HG03097 (cell line): ENCODE data around the gene ARID1B.

Experiments
- ATAC-seq: cut with Tn5 transposase; IDR thresholded peaks from one replicate; pipeline ENCODE4 v1.9.1; 2021; ENCODE audit not compliant: unreplicated experiment, low FRiP score

The ARID1B gene

GRCh38 chr6:157227202-157228166 is 450.3 kb downstream of the ARID1B start:
- no peak for ATAC-seq

- ATAC-seq: no peak
These were observed 451.4 kb downstream of the ARID1B start for GRCh38 chr6:157228426-157229131.

GRCh38 chr6:157229132-157229618 is 452.0 kb downstream of the ARID1B start:
- ATAC-seq: no peak

- no peak for ATAC-seq
These were observed 452.5 kb downstream of the ARID1B start for GRCh38 chr6:157229713-157230112.

- no peak for ATAC-seq
These were observed 453.7 kb downstream of the ARID1B start for GRCh38 chr6:157230910-157231309.

GRCh38 chr6:157232161-157232895 is 455.1 kb downstream of the ARID1B start:
- no peak for ATAC-seq

- ATAC-seq: no peak
These were observed 456.0 kb downstream of the ARID1B start for GRCh38 chr6:157233156-157233555.

GRCh38 chr6:157233686-157234085 is 456.5 kb downstream of the ARID1B start:
- ATAC-seq: no peak

- ATAC-seq: no peak
These were observed 458.4 kb downstream of the ARID1B start for GRCh38 chr6:157235600-157236039.

- ATAC-seq: no peak
These were observed 459.0 kb downstream of the ARID1B start for GRCh38 chr6:157236040-157236725.

- no peak for ATAC-seq
These were observed 461.2 kb downstream of the ARID1B start for GRCh38 chr6:157238346-157238745.

- no peak for ATAC-seq
These were observed 462.0 kb downstream of the ARID1B start for GRCh38 chr6:157239148-157239547.

- no peak for ATAC-seq
These were observed 462.5 kb downstream of the ARID1B start for GRCh38 chr6:157239671-157240058.

- no peak for ATAC-seq
These were observed 463.1 kb downstream of the ARID1B start for GRCh38 chr6:157240059-157240959.

- ATAC-seq: no peak
These were observed 463.8 kb downstream of the ARID1B start for GRCh38 chr6:157240960-157241311.

GRCh38 chr6:157242791-157243190 is 465.6 kb downstream of the ARID1B start:
- no peak for ATAC-seq

GRCh38 chr6:157244175-157244574 is 467.0 kb downstream of the ARID1B start:
- no peak for ATAC-seq

GRCh38 chr6:157244780-157245179 is 467.6 kb downstream of the ARID1B start:
- no peak for ATAC-seq

- ATAC-seq: no peak
These were observed 468.3 kb downstream of the ARID1B start for GRCh38 chr6:157245436-157245835.
